EH (cell line): ENCODE results near the gene SLC25A11.
"Not testable (repeated sequence)": the region's sequence is repeated elsewhere in the genome, so short reads cannot be mapped to it uniquely, and the experiment has no call there.

Experiments
- DNase-seq: peaks from one replicate; pipeline ENCODE4 v3.0.0-alpha.2; 2015; ENCODE audit warnings: low read depth

SLC25A11 gene

GRCh38 chr17:4920351-4921048 is 19.3 kb downstream of the SLC25A11 start:
- DNase-seq: peak; percentile 49

DNA sequence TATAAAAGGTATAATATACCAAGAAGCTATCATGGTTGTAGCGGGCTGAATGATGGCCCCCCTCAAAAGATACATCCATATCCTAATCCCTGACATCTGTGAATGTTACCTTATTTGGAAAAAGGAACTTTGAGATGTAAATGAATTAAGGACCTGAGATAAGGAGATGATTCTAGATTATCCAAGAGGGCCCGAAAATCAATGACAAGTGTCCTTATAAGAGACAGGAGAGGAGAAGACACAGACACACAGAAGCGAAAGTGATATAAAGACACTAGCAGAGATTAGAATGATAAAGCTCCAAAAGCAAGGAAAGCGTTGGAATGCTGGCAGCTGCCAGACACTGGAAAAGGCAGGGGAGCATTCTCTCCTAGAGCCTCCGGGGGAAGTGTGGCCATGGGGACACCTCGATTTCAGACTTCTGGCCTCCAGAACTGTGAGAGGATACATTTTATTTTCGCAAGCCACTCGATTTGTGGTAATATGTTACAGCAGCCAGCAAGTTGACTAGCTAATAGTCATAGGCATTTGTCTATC is 20.3 kb downstream of the SLC25A11 start:
- DNase-seq: peak; percentile 58

GRCh38 chr17:4914551-4914950 is 25.3 kb downstream of the SLC25A11 start:
- not testable (repeated sequence) for DNase-seq

GRCh38 chr17:4913994-4914393 is 25.9 kb downstream of the SLC25A11 start:
- peak; percentile 60 for DNase-seq

DNA sequence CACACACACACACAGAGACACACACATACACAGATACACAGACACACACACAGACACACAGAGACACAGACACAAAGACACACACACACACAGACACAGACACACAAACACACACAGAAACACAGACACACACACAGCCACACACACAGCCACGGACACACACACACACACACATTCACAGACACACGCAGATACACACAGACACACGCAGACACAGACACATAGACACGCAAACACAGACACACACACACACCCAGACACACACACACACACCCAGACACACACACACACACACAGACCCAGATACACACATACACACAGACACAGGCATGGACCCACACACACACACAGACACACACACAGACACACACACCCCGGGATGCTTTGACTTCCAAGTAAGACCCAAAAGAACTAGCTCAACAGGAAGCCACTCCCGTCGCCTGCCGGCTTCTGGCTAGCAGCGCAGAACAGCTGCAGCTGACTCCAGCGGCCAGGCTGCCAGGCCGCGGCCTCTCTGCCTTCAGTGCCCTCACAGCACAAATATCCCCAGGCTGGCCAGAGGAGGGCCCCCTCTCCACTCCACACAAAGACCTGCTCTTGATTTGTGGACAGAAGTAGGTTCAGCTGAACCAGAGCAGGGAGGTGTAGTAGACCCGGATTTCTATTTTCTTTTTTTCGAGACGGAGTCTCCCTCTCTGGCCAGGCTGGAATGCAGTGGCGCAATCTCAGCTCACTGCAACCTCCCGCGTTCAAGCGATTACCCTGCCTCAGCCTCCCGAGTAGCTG is 30.9 kb downstream of the SLC25A11 start:
- peak; percentile 94 for DNase-seq

DNA sequence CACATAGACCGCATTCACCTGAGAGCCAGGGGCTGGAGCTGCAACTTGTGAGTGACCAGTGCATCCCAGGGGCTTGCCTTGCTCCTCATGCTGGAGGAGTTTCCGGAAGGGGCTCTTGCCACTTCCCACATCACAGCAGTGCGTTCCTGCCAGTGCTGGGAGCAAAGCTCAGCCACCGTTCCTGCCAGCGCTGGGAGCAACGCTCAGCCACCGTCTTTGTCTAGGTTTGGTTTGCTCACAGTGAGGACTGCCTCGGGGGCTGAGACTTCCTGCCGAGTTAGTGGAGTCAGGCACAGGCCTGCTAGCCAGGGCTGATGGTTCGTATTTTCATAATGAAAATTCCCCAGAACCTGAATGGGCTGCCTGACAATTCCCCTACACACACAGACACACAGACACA is 31.5 kb downstream of the SLC25A11 start:
- DNase-seq: peak; percentile 65

DNA sequence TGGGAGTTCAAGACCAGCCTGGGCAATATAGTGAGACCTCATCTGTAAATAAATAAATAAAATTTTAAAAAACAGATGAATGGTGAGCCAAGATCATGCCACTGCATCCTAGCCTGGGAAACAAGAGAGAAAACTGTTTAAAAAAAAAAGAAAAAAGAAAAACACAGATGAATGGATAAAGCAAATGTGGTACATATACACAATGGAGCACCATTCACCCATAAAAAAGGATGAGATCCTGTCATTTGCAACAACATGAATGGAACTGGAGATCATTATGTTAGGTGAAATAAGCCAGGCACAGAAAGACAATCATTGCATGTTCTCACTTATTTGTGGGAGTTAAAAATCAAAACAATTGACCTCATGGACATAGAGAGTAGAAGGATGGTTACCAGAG is 33.2 kb downstream of the SLC25A11 start:
- DNase-seq: not testable (repeated sequence)

DNA sequence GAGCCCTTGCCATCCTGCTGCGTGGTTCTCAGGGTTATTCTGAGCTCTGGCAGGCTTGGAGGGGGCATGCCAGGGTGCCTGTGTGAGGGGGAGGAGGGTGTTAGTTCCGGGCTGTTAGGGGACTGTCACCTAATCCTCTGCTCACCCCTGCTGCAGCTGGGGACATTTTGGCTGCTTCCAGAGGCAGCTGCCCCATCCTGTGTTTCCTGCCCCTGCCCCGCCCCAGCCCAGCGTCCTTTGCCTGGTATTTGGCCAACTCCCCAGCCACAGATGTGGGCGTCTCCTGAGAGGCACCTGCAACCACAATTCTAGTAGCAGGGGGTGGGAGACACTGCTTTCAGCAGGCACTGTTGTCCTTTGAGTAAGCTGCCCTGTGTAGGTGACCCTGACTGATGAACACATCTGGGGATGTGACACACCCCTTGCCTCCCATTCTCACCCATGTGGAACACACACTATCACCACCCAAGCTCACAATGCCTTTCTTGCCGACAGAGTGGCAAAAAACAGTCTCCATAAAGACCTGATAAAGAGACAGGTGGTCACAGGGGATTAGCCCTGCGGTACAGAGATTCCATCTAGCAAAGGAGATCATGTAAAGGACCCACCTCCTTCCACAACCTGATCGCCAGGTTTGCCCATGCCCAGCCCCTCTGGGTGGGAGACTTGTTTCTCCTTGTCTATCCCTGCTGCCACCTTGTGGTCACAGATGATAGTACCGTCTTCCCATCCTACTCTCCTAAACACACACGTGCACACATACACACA is 36.6 kb downstream of the SLC25A11 start, which contains the start of gene CHRNE:
Gene CHRNE, minus strand, starts transcription at position 48 of the 768 bp plus-strand sequence. Its CDS starts 35 bp downstream, at position 13.
- peak; percentile 73 for DNase-seq

DNA sequence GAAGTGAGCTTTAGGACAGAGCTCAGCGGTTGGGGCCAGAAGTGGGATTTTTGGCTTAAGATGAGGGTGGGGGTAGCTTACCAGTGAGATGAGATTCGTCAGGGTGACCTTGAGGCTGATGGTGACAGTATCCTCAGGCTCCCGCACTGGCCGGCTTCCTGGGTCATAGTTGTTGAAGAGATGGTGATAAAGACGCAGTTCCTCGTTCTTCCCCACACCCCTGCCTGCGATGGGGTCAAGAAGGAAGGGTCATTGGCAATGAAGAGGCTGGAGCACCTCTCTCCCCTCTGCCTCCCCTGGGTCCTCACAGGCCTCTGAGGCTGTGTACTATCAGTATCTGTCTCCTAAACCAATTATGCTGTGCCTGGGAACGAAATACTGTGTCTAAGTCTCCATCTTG is 37.3 kb downstream of the SLC25A11 start:
- DNase-seq: no peak

DNA sequence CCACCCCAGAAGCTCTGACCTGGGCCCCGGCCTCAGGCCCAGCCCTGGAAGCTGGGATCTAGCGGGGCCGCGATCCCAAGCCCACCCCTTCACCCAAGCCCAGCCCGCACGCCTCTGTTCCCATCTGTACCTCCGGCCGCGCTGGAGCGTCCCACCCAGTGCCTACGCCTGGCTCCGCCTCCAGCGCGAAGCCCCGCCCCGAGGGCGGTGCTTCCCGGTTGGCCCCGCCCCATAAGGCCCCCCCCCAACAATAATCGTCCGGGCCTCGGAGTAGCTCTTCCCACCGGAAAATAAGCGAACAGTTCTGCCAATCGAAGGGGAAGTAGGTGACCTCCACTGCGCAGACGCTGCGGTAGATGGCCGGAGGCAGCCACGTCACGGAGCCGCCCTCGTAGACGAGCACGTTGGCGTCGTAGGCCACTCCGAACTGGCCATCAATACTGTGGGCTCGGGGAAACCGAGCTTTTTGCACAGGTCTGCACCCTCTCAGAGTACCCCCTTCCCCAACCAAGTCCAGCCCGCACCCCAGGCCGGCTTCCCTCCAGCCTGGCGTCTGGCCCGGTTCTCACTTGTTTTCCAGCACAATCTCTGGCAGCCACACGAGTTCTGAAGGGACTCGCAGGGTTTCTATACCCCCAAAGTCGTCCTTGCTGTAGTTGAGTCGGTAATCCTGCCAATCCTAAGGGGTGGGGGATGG is 38.0 kb downstream of the SLC25A11 start:
- no peak for DNase-seq

DNA sequence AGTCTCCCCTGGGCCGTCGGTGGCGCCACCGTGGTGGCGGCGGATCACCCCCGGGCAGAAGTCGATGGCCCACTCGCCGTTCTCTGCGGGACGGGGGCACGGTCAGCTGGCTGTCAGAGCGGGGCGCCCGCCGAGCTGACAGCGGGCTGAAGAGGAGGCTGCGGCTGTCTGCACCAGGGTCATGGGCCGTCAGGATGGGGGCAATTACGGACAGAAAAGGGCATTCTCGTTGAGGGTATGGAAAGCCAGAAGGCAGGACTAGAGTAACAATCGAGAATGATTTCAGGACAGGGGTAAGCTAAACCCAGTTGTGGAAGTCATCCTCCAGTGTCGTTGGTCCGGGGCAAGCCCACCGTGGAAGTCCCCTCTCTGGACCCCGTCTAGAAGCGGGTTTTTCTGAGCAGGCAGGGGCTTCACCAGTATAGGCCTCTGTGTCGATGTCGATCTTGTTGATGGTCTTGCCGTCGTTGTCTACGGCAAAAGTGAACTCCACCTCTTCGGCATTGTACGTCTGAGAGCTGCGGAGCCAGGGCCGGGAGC is 38.7 kb downstream of the SLC25A11 start:
- no peak for DNase-seq

- no peak for DNase-seq
Observed at GRCh38 chr17:4900231-4901107, 39.4 kb downstream of the SLC25A11 start.

DNA sequence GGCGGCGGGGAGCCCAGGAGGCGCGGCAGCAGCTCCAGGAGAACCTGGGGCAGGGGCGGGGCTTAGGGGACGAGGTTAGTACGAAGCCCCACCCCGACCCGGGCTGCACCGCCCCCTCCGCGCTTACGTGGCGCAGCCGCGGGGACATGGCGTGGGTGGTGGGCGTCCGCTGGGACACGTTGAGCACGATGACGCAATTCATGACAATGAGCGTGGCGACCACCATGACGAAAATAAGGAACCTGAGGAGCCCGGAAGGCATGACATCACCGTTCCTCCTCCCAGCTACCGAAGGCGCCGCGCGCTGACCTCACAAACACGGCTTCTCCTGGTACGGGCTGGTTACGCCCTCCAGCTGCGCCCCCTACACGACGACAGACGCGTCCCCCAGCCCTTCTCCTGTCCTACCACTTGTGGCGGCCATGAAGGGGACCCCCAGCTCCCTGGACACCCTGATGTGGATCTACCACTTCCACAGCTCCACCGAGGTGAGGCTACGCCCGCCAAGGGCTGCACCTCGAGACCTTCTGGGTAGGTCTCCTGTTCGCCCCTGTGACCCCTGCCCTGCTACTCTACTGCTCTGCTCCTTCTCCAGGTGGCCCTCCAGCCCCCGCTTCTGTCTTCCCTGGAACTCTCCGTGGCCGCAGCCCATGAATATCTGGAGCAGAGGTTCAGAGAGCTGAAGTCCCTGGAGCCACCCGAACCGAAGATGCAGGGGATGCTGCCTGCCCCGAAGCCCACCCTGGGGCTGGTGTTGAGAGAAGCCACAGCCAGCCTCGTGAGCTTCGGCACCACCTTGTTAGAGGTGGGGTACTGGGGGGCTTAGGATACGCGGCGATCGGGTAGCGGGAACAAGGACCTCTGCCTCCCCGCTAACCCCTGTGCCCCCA is 40.3 kb downstream of the SLC25A11 start, which contains the start of gene C17orf107:
Gene C17orf107, plus strand, starts transcription at position 196 of the 890 bp plus-strand sequence. Its CDS starts 227 bp downstream, at position 423.
- DNase-seq: peak; percentile 71

DNA sequence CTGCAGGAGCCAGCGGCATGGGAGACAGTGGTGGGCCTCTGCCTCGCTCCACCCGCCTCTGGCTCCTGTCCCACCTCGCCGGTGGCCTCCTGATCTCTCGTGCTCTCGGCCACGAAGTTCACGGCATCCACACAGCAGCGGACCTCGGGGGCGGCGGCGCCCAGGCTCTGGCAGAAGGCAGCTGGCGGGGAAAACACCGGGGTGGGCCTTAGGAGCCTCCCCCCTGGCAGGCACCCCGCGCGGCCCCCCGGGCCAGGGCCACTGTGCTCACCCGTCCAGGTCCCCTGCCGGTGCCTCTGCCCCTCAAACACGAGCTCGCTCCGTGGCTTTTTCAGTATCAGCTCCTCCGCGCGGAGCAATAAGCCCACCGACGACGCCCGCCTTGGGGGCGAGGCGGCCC is 40.9 kb downstream of the SLC25A11 start:
- DNase-seq: no peak

GRCh38 chr17:4898351-4898750 is 41.5 kb downstream of the SLC25A11 start:
- DNase-seq: no peak

GRCh38 chr17:4897785-4898184 is 42.1 kb downstream of the SLC25A11 start:
- no peak for DNase-seq

DNA sequence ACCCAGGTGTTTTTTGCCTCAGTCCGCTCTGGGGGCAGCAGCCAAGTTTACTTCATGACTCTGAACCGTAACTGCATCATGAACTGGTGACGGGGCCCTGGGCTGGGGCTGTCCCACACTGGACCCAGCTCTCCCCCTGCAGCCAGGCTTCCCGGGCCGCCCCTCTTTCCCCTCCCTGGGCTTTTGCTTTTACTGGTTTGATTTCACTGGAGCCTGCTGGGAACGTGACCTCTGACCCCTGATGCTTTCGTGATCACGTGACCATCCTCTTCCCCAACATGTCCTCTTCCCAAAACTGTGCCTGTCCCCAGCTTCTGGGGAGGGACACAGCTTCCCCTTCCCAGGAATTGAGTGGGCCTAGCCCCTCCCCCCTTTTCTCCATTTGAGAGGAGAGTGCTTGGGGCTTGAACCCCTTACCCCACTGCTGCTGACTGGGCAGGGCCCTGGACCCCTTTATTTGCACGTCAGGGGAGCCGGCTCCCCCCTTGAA is 42.6 kb downstream of the SLC25A11 start:
- no peak for DNase-seq

DNA sequence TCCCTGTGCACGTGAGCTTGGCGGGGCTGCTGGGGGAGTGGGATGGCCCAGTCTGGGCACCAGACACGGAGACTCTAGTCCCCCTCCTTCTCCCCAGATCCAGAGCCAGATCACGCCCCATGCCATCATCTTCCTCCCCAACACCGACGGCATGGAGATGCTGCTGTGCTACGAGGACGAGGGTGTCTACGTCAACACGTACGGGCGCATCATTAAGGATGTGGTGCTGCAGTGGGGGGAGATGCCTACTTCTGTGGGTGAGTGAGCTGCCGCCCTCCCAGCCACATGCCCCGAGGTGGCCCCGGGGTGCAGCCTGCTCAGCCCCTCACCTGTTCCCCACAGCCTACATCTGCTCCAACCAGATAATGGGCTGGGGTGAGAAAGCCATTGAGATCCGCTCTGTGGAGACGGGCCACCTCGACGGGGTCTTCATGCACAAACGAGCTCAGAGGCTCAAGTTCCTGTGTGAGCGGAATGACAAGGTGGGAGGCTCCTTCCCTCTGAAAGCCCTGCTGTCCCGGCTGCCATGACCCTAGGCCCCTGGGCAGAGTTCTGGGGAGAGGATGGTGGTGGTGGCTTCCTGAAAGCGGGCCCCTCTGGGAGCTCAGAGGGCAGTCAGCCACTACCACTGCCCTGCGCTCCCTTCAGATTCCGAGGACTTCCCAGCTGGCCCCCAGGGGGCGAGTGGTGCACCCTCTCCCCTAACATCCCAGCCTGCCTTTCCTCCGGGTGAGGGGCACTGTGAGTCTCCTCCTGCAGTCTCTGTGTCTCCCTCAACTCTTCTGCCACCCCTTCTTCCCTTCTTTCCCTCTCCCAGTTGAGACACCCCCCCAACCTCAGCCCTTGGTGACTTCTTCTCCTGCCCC is 43.3 kb downstream of the SLC25A11 start:
- DNase-seq: no peak
